CD4-positive, alpha-beta T cell treated with Interleukin-21 for 1 hour (primary cell): ENCODE data around the gene ST8SIA1.

Source experiments
- DNase-seq: peaks from one replicate; pipeline ENCODE4 v3.0.0-alpha.2; 2020

The ST8SIA1 gene

GRCh38 chr12:22276867-22277266 is 57.6 kb downstream of the ST8SIA1 start:
- no peak for DNase-seq

GRCh38 chr12:22276313-22276712 is 58.2 kb downstream of the ST8SIA1 start:
- DNase-seq, result no peak

GRCh38 chr12:22275843-22276242 is 58.7 kb downstream of the ST8SIA1 start:
- DNase-seq, result no peak

- DNase-seq, result no peak
Measured at GRCh38 chr12:22272335-22273151, 62.0 kb downstream of the ST8SIA1 start.

- no peak for DNase-seq
Measured at GRCh38 chr12:22271023-22271422, 63.5 kb downstream of the ST8SIA1 start.

- DNase-seq, result no peak
Measured at GRCh38 chr12:22268973-22269372, 65.5 kb downstream of the ST8SIA1 start.

- DNase-seq, result no peak
Measured at GRCh38 chr12:22268406-22268805, 66.1 kb downstream of the ST8SIA1 start.

- no peak for DNase-seq
Measured at GRCh38 chr12:22266101-22266500, 68.4 kb downstream of the ST8SIA1 start.

- no peak for DNase-seq
Measured at GRCh38 chr12:22264380-22264779, 70.1 kb downstream of the ST8SIA1 start.

- no peak for DNase-seq
Measured at GRCh38 chr12:22262309-22262708, 72.2 kb downstream of the ST8SIA1 start.

- no peak for DNase-seq
Measured at GRCh38 chr12:22257100-22257499, 77.4 kb downstream of the ST8SIA1 start.

- no peak for DNase-seq
Measured at GRCh38 chr12:22256605-22257004, 77.9 kb downstream of the ST8SIA1 start.

- no peak for DNase-seq
Measured at GRCh38 chr12:22256041-22256441, 78.5 kb downstream of the ST8SIA1 start.

GRCh38 chr12:22255097-22255496 is 79.4 kb downstream of the ST8SIA1 start:
- DNase-seq, result no peak

- no peak for DNase-seq
Measured at GRCh38 chr12:22254478-22254877, 80.0 kb downstream of the ST8SIA1 start.

GRCh38 chr12:22252057-22252456 is 82.5 kb downstream of the ST8SIA1 start:
- no peak for DNase-seq

- DNase-seq, result no peak
Measured at GRCh38 chr12:22250762-22251161, 83.7 kb downstream of the ST8SIA1 start.

GRCh38 chr12:22248571-22249115 is 85.9 kb downstream of the ST8SIA1 start:
- DNase-seq, result no peak

- DNase-seq, result no peak
Measured at GRCh38 chr12:22248121-22248520, 86.4 kb downstream of the ST8SIA1 start.

- no peak for DNase-seq
Measured at GRCh38 chr12:22246217-22246846, 88.2 kb downstream of the ST8SIA1 start.

- DNase-seq, result no peak
Measured at GRCh38 chr12:22242726-22243125, 91.8 kb downstream of the ST8SIA1 start.

- DNase-seq, result no peak
Measured at GRCh38 chr12:22238211-22238610, 96.3 kb downstream of the ST8SIA1 start.

GRCh38 chr12:22234561-22234960 is 99.9 kb downstream of the ST8SIA1 start:
- no peak for DNase-seq

GRCh38 chr12:22231836-22232235 is 102.7 kb downstream of the ST8SIA1 start:
- no peak for DNase-seq
